ENCODE data around the gene PDXK. TPM values are rescaled to one million over a fixed set of nuclear protein-coding genes. Genes with fewer than 3 reads are reported as not detected.

Gene PDXK
- total RNA-seq, 1 donor from 2014 or later = 22.4 TPM

- DNase-seq (ENCODE audit: low spot score in 2 of 2) = no peak
- FAIRE-seq = no peak
These were observed 40.7 kb downstream of the PDXK start for GRCh38 chr21:43759651-43760050.

GRCh38 chr21:43760391-43760958 lies 41.5 kb downstream of the PDXK start:
- DNase-seq (ENCODE audit: low spot score in 2 of 2) (no peak), FAIRE-seq (no peak)

GRCh38 chr21:43761886-43762285 lies 43.0 kb downstream of the PDXK start:
- no peak for FAIRE-seq
- DNase-seq (ENCODE audit: low spot score in 2 of 2) = no peak

GRCh38 chr21:43762303-43763128 lies 43.6 kb downstream of the PDXK start:
- DNase-seq (ENCODE audit: low spot score in 2 of 2) = no peak
- FAIRE-seq = no peak

DNA sequence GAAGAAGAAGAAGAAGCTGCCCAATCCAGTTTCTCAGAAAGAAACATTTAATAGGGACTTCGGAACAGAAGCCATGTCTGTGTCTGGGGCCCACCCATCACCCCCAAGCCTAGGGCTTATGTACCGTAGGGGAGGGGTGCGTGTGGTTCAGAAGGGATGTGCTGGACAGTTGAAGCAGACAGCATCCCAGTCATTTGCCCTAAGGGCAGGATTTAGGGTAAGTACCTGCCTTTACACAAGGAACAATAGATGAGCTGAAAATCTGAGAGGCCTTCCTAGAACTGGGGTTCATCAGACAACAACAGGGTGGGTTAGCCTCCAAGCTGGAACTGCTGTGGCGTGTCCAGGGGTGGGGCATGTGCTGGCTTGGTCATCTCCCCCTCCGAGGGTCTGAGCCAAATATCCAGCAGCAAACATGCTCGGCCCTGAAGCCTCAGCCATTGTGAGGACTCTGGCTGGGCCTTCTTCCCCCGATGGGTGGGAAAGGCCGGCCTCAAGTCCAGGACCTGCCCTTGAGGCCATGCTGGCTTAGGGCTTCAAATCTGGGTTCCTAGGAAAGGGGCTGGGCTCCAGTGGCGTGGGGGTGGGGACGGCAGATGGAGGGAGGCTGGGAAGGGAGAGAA lies 45.1 kb downstream of the PDXK start:
- FAIRE-seq (no peak), DNase-seq (ENCODE audit: low spot score in 2 of 2) (no peak)

DNA sequence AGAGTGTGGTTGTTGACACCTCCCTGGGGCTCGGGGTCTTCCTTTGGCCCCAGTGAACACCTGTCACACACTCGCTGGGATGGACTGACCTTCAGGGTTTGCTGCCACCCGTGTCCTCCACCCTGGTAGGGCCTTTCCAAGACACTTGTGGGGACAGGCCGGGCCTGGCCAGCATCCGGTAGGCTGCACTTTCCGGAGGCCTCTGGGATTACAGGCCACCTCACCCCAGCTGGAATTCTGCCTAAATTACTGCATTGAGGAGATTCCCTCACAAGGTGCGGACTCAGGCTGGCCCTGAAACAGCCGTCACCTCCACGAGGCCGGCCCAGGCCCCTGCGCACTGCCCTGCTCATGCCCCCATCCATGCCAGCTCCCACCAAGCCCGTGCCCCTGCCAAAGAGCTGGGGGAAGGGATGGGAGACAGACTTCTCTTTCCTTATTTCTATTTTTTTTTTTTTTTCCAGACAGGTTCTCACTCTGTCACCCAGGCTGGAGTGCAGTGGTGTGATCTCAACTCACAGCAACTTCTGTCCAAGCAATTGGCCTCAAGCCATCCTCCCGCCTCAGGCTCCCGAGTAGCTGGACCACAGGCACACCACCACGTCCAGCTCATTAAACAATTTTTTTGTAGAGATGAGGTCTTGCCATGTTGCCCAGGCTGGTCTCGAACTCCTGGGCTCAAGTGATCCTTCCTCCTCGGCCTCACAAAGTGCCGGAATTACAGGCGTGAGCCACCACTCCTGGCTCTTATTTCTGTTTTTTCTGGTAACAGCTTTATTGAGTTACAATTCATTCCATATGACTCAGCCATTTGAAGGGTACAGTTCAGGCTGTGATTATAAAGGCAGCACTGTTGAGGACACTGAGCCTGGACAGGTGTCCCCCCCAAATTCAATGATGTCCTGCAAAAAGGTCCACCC lies 45.9 kb downstream of the PDXK start:
- DNase-seq (ENCODE audit: low spot score in 2 of 2) (no peak), FAIRE-seq (no peak)

- DNase-seq (ENCODE audit: low spot score in 2 of 2) = no peak
- no peak for FAIRE-seq
These were observed 48.0 kb downstream of the PDXK start for GRCh38 chr21:43766734-43767497.

DNA sequence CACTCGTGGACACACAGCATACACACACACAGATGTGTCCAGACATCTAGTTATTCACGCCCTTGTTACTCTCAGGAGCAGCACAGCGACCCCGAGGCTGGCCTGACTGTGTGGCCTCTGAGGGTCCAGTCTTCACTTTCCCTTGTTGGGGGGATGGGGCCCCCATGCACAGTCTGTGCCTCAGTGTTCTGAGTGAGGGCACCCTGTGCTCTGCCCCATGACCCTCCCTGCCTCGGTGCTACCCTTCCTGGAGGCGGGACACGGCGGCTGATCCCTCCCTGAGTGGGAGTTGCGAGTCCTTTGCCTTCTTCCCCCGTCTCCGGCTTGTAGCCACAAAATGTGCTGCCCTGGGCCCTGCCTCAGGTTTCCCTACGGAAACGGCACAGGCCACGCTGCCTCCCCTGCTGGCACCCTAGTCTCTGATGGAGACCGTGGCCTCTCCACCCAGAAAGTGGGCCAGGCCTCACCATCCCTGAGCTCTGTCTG lies 48.6 kb downstream of the PDXK start:
- no peak for FAIRE-seq
- DNase-seq (ENCODE audit: low spot score in 2 of 2) = no peak

- DNase-seq (ENCODE audit: low spot score in 2 of 2) = no peak
- no peak for FAIRE-seq
These were observed 49.3 kb downstream of the PDXK start for GRCh38 chr21:43767984-43768867.

GRCh38 chr21:43768868-43769167 lies 49.9 kb downstream of the PDXK start:
- no peak for DNase-seq (ENCODE audit: low spot score in 2 of 2)
- no peak for FAIRE-seq

- FAIRE-seq (no peak), DNase-seq (ENCODE audit: low spot score in 2 of 2) (no peak)
These were observed 50.5 kb downstream of the PDXK start for GRCh38 chr21:43769325-43769958.

- no peak for DNase-seq (ENCODE audit: low spot score in 2 of 2)
- FAIRE-seq = no peak
These were observed 51.2 kb downstream of the PDXK start for GRCh38 chr21:43770066-43770655.

DNA sequence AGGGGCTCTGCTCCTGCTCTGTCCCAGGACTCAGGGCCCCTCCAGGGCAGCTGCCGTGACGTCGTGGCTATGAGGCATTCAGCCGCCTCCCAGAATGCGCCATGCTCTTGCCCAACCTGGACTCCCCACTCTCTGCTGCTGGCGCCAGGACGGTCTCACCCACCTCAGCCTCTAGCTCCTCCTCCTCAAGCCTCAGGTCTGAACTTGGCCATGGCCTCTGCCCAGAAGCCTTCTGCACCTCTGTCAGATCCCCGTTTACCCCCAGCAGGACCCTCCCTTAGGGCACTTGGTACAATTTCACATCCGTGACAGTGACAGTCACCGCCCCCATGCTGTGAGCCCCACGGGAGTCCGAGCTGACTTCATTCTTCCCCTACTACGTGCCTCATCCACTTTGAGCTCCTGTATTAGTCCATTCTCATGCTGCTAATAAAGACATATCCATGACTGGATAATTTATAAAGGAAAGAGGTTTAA lies 52.3 kb downstream of the PDXK start:
- no peak for DNase-seq (ENCODE audit: low spot score in 2 of 2)

DNA sequence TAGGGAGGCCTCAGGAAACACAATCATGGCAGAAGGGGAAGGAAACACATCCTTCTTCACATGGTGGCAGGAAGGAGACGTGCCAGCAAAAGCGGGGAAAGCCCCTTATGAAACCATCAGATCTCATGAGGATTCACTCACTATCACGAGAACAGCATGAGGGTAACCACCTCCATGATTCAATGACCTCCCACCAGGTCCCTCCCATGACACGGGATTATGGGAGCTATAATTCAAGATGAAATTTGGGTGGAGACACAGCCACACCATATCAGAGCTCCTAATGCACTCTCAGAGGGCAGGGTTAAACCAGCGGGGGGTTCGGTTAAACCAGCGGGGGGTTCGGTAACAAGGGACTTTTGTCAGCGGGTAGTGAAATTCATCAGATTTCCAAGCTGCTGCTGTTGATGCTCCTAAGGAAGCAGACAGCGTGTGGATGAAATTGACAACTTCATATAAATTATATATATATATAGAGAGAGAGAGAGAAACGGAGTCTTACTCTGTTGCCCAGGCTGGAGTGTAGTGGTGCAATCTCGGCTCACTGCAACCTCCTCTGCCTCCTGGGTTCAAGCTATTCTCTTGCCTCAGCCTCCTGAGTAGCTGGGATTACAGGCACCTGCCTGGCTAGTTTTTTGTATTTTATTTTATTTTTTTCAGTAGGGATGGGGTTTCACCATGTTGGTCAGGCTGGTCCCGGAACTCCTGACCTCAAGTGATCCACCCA lies 52.9 kb downstream of the PDXK start:
- DNase-seq (ENCODE audit: low spot score in 2 of 2) (no peak), FAIRE-seq (no peak)

More for the DNA sequence above, 52.3 kb downstream of the PDXK start:
- FAIRE-seq = no peak

DNA sequence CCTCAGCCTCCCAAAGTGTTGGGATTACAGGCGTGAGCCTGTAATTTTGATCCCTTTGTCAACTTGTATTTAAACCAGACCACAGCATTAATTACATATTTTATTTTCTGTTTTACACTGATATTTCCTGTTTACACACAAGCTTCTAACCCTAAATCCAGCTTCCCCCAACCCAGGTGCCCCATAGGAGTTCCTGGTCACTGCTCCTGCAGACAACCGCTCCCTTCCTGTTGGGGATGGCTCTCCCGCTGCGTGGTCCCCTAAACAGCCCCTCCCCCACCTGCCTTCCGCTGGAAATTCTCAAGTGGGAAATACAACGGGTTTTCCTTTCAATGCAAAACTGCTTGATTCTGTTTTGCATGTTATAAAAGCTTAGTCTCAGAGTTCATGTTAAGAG lies 53.5 kb downstream of the PDXK start:
- DNase-seq (ENCODE audit: low spot score in 2 of 2) (no peak), FAIRE-seq (no peak)

DNA sequence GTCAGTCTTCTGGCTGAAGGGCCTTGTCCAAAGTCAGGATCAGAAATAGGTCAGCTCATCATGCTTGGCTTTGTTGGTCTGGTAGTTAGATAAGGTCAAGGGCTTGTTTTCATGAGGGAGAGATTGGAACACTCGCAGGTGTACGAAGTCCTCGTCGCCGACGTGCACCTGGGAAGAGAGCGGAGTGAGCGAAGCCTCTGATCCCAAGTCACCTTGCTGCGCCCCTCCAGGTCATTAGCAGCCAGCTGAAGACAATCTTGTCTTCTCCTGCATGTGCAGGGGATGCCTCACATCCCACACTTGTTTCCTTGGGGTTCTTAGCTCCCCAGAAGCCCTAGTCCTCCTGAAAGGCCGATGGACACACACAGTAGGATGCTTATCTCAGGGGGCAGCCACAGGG lies 55.2 kb downstream of the PDXK start:
- FAIRE-seq (no peak), DNase-seq (ENCODE audit: low spot score in 2 of 2) (no peak)

DNA sequence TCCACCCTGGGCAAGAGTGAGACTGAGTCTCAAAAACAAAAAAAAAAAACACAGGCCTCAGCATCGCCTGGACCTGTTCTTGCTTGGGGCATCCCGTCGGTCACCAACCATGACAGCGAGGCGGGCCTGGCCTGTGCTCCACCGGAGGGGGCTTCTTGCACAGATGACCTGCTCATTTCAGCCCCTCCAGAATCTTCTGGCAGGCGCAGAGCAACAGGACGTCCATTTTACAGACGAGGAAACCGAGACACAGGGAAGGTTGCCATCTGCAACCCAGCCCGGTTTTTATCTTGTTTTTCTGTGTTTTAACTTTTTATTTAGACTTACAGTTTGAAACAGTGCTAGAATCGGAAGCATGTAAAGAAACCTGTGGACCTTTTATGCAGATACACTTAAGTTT lies 56.3 kb downstream of the PDXK start:
- DNase-seq (ENCODE audit: low spot score in 2 of 2) (no peak), FAIRE-seq (no peak)
